IMR-90 (cell line): ENCODE results near the gene DPPA2.

Experiments used
- FOS ChIP-seq: fragments of 150-350 bp; IDR thresholded peaks from 2 replicates; pipeline ENCODE4 v1.6.1; 2016; ENCODE audit warnings: low read depth, low read length
- MAFK ChIP-seq: IDR thresholded peaks from 2 replicates; pipeline ENCODE4 v1.6.1; 2012; ENCODE audit warnings: low read depth, low read length, improper control_type of control experiment
- MXI1 ChIP-seq: IDR thresholded peaks from 2 replicates; pipeline ENCODE4 v1.6.1; 2012; ENCODE audit warnings: low read depth, mild to moderate bottlenecking, low read length, moderate library complexity, borderline replicate concordance
- POLR2A ChIP-seq: IDR thresholded peaks from 2 replicates; pipeline ENCODE4 v1.6.1; 2012; ENCODE audit warnings: mild to moderate bottlenecking, low read depth, low read length
- TF ChIP-seq, protein P1 (sequence below): conservative IDR thresholded peaks from 2 replicates; pipeline ENCODE4 v1.5.1; 2012; ENCODE audit warnings: mild to moderate bottlenecking, low read depth, low read length, improper control_type of control experiment

- TF ChIP-seq, protein P1, sequence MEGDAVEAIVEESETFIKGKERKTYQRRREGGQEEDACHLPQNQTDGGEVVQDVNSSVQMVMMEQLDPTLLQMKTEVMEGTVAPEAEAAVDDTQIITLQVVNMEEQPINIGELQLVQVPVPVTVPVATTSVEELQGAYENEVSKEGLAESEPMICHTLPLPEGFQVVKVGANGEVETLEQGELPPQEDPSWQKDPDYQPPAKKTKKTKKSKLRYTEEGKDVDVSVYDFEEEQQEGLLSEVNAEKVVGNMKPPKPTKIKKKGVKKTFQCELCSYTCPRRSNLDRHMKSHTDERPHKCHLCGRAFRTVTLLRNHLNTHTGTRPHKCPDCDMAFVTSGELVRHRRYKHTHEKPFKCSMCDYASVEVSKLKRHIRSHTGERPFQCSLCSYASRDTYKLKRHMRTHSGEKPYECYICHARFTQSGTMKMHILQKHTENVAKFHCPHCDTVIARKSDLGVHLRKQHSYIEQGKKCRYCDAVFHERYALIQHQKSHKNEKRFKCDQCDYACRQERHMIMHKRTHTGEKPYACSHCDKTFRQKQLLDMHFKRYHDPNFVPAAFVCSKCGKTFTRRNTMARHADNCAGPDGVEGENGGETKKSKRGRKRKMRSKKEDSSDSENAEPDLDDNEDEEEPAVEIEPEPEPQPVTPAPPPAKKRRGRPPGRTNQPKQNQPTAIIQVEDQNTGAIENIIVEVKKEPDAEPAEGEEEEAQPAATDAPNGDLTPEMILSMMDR, result no peak
- TF ChIP-seq MXI1 (no peak), FOS (no peak), MAFK (no peak), POLR2A (no peak)
Observed at GRCh38 chr3:109363634-109364033, 47.3 kb upstream of the DPPA2 start.
